HK-2 (cell line): Measurements from ENCODE around the gene TRIM14.
A peak's percentile ranks its signal among the peaks of the same experiment; 100 is the strongest.
"Not testable (repeated sequence)": the region's sequence is repeated elsewhere in the genome, so short reads cannot be mapped to it uniquely, and the experiment has no call there.

Experiments
- DNase-seq: peaks from one replicate; pipeline ENCODE4 v3.0.0-alpha.2; 2018; ENCODE audit not compliant: unreplicated experiment

The TRIM14 gene

GRCh38 chr9:98049288-98050072 lies 69.5 kb downstream of the TRIM14 start:
- no peak for DNase-seq

DNA sequence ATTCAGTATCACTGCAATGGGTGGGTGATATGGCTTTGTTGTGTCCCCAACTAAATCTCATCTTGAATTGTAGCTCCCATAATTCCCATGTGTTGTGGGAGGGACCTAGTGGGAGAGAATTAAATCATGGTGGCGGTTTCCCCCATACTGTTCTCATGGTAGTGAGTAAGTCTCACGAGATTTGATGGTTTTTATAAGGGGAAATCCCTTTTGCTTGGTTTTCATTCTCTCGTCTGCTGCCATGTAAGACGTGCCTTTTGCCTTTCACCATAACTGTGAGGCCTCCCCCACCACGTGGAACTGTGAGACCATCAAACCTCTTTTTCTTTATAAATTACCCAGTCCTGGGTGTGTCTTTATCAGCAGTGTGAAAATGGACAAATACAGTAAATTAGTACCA lies 72.0 kb downstream of the TRIM14 start:
- no peak for DNase-seq

DNA sequence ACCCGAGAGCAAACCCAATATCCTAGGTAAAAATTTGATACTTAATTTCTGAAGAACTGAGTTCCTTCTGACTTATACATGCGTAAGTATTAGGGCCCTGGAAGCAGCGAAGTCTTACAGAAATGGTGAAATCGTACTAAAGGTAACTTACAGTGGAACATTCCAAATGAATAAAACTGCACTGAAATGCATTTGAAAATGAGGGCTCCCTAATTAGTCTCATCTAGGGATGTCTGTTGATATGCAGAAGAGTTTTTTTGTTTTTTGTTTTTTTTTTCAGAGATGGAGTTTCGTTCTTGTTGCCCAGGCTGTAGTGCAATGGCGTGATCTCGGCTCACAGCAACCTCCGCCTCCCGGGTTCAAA lies 72.9 kb downstream of the TRIM14 start:
- no peak for DNase-seq

- DNase-seq, result no peak
These were observed 73.5 kb downstream of the TRIM14 start for GRCh38 chr9:98045234-98046179.

GRCh38 chr9:98043915-98044314 lies 75.1 kb downstream of the TRIM14 start:
- DNase-seq, result no peak

DNA sequence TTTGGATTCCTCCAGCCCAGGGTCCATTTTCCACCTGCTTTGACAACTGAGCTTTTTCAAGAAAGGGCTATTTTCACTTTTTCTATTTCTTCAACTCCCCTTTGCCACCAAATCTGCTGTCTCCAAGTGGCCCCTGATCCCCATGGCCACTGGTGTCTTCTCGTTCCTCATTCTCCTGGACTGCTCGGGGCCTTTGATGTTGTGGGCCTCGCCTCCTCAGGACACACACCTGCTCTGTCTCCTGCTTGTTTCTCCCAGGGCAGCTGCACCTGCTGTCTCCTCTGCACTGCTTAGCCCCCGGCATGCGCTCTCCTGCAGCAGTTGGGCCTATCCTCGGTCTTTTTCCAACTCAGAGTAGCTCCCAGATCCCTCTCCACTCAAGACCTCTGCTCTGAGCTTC lies 78.8 kb downstream of the TRIM14 start:
- DNase-seq, result no peak

DNA sequence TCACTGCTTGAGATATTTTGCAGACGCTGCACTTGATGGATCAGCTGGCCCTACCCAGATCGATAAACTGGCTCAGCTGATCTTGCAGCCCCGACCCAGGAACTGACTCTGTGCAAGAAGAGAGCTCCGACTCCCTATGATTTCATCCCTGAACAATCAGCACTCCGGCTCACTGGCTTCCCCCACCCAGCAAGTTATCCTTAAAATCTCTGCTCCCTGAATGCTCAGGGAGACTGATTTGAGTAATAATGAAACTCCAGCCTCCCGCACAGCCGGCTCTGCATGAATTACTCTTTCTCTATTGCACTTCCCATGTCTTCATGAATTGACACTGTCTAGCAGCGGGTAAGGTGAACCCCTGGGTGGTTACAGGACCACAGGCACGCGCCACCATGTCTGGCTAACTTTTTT lies 79.4 kb downstream of the TRIM14 start:
- no peak for DNase-seq

DNA sequence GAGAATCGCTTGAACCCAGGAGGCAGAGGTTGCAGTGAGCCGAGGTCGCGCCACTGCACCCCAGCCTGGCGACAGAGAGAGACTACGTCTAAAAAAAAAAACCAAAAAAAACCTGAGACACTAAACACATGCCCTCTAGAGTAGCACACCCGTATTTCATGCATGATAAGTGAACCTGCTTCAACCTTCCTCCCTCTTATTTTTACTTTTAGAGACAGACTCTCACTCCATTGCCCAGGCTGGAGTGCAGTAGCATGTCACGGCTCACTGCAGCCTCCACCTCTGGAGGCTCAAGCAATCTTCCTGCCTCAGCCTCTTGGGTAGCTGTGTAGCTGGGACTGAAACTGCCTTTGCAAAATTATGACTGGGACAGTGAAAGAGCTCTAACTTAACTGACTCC lies 80.1 kb downstream of the TRIM14 start:
- no peak for DNase-seq

DNA sequence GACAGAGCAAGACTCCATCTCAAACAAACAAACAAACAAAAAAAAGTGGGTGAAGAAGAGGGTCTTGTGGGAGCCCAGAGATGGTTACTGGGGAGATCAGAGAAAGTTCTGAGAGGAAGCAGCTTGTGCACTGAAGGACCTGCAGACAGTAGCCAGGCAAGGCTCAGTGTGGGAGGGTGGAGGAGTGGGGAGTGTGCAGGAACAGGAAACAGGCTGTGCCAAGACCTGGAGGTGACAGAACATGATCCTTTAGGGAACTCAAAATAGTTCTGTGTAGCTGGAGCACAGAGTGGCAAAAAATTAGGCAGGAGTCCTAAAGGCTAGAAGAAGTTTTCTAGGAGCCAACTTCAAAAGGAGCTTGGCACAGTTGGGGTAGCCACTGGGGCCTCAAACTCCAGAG lies 81.7 kb downstream of the TRIM14 start:
- DNase-seq, result no peak

DNA sequence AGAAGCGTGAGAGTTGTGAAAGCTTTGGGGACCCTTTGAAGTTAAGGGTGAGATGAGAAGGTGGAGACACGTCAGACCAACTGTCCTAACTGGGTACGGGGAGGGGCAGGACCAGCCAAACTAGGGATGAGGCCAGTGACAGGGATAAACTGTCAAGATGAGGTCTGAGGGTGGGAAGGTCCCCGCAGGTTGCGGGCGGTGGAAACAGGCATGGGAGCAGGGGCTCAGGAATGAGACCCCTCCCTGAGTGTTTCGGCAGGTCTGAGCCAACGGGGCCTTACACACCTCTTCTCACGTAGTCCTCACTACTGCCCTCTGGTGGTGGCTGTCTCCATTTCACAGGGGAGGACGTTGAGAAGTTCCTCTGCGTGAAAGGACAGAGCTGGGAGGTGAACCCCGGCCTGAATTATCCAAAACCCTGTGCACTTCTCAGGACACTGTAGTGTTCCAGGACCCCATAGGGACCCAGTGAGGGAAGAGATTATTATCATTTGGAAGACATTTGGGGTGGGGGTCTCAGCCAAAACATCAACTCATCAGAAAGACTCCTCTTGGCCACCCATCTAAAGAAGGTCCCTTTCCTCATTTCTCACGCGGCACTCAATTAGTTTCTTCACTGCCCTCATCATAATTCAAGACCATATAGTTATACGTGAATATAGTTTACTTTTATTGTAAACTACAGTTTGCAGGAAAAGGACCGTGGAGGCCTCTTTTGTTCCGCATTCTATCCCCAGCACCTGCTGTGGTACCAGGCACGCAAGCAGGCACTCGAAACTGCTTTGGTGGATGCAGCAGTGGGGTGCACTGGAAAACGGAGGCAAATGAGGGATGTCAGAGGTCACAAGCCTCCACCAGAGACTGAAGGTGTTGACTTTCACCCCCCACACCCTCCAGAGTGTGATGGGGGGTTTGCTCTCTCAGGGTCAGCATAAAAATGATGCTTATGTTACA lies 84.2 kb downstream of the TRIM14 start:
- peak; percentile 42 for DNase-seq

DNA sequence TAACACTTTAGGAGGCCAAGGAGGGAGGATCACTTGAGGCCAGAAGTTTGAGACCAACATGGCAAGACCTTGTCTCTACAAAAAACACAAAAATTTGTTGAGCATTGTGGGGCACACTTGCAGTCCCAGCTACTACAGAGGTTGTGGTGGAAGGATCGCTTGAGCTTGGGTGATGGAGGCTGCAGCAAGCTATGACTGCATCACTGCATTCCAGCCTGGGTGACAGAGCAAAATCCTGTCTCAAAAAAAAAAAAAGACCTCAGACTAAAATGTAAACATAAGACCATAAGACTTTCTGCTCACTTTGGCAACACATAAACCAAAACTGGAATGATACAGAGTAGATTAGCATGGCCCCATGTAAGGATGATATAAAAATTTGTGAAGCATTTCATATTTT lies 87.1 kb downstream of the TRIM14 start:
- no peak for DNase-seq

DNA sequence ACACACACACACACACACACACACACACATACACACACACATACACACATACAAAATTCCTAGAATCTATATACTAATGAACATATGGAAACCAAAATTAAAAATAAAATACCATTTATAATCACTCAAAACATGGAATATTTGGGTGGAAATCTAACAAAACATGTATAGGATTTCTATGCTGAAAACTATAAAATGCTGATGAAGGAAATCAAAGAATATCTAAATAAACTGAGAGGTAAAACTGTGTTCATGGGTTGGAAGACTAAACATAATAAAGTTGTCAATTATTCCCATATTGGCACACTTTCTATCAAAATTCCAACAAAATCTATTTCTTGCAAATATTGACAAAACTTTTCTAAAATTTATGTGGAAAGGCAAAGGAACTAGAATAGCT lies 87.9 kb downstream of the TRIM14 start:
- no peak for DNase-seq

GRCh38 chr9:98024702-98025101 lies 94.3 kb downstream of the TRIM14 start:
- DNase-seq, result no peak

GRCh38 chr9:98022447-98022846 lies 96.6 kb downstream of the TRIM14 start:
- no peak for DNase-seq

DNA sequence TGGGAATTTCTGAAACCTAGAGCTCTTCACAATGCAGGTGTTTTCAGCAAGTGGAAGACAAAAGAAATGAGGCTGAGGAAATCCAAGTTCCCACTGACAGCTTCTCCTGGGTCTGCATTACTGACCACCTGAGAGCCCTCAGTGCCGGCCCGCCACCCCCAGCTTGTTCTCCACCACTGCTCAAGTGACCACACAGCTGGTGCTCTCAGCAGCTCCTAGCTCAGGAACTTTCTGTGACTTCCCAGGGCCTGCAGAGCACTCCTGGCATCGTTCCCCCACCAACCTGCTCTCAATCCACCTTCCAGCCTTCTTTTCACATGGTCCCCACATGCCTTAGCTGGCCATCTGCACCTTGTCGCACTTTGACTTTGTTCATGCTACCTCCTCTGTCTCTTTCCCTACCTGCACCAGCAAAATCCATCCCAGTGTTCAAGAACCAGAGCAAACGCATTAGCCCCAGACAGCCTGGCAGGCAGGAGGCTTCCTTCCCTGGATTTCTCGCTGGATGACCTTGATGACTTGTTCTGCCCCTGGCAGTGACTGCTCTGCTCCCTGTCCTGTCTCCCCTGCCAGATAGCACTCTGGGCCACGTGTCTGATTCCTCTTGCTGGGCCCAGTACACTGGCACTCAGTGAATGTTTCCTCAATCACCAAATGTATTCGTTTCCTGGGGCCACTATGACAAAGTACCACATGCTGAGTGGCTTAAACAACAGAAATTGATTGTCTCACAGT lies 97.5 kb downstream of the TRIM14 start:
- no peak for DNase-seq

GRCh38 chr9:98020476-98021145 lies 98.4 kb downstream of the TRIM14 start:
- no peak for DNase-seq

DNA sequence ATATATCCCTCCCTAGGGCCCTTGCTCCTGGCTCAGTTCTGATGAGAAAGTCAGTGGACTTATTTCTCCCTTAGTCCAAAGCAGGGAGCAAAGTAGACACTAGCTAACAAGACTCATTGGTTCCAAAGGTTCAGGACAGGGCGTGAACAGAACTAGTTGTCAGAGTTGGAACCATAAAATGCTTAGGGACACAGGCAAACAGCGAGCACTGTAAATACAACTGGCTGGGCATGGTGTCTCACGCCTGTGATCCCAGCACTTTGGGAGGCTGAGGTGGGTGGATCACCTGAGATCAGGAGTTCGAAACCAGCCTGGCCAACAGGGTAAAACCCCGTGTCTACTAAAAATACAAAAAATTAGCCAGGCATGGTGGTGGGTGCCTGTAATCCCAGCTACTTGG lies 99.2 kb downstream of the TRIM14 start:
- DNase-seq, result not testable (repeated sequence)
